Measurements from ENCODE around the gene MTERF4. TPM values are rescaled to one million over a fixed set of nuclear protein-coding genes. Genes with fewer than 3 reads are reported as not detected.

The MTERF4 gene
- polyA plus RNA-seq, 1 donor: 53.3 TPM

GRCh38 chr2:241074065-241074818 lies 27.8 kb downstream of the MTERF4 start:
- Histone ChIP-seq H3K27me3 (ENCODE audit: control insufficient read depth, insufficient read depth, low read length) (peaks cover 17% of the 10 kb centered on the region), H3K27ac (ENCODE audit: low read length) (no peak overlapping the region), H3K9me3 (ENCODE audit: control insufficient read depth, low read depth, low read length) (peaks cover 3% of the 10 kb centered on the region), H3K36me3 (ENCODE audit: control insufficient read depth, insufficient read depth, low read length) (peaks cover 13% of the 10 kb centered on the region), H3K4me1 (ENCODE audit: control insufficient read depth, insufficient read depth, low read length) (no peaks in the 10 kb centered on the region), H3K4me3 (ENCODE audit: low read length) (no peak overlapping the region)
- WGBS (ENCODE audit: insufficient coverage, low lambda C conversion rate): 100% methylated on average over 1 of the region's 16 CpGs
- DNase-seq: no peak

GRCh38 chr2:241073166-241074064 lies 28.7 kb downstream of the MTERF4 start:
- Histone ChIP-seq H3K27me3 (ENCODE audit: control insufficient read depth, insufficient read depth, low read length) (peaks cover 22% of the 10 kb centered on the region), H3K4me1 (ENCODE audit: control insufficient read depth, insufficient read depth, low read length) (no peaks in the 10 kb centered on the region), H3K27ac (ENCODE audit: low read length) (no peak overlapping the region), H3K9me3 (ENCODE audit: control insufficient read depth, low read depth, low read length) (peaks cover 3% of the 10 kb centered on the region), H3K4me3 (ENCODE audit: low read length) (no peak overlapping the region), H3K36me3 (ENCODE audit: control insufficient read depth, insufficient read depth, low read length) (peaks cover 13% of the 10 kb centered on the region)
- no CpG with 5 or more reads among the region's 25 CpGs for WGBS (ENCODE audit: insufficient coverage, low lambda C conversion rate)
- DNase-seq: no peak

DNA sequence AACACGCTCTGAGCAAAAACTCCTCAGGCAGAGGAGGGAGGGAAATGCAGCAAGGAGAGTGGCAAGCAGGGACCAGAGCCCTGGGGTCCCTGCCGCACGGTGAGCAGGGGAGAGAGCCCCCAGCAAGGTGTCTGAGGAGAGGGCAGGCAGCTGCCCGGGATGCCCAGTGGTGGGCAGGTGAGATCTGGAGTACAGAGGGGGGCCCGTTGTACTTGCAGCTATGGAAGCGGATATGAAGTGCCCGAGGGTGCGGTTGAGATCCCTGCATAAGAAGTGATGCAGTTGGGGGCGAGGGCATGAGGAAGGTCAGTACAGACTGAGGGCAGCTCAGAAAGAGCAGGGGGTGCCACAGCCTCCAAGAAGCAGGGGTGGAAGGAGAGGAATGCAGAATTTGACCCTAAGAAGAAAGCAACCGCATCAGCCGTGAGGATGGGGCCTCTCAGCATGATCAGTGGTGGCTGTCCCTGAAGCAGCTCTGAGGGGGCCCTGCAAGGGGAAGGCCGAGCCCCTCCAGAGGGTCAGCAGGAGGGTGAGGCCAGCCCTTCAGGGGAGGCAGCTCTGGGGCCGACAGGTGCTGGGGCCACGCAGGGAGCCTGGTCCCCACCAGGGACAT lies 29.4 kb downstream of the MTERF4 start:
- Histone ChIP-seq H3K27me3 (ENCODE audit: control insufficient read depth, insufficient read depth, low read length) (peaks cover 22% of the 10 kb centered on the region), H3K4me3 (ENCODE audit: low read length) (no peak overlapping the region), H3K9me3 (ENCODE audit: control insufficient read depth, low read depth, low read length) (no peaks in the 10 kb centered on the region), H3K36me3 (ENCODE audit: control insufficient read depth, insufficient read depth, low read length) (peaks cover 13% of the 10 kb centered on the region), H3K27ac (ENCODE audit: low read length) (no peak overlapping the region), H3K4me1 (ENCODE audit: control insufficient read depth, insufficient read depth, low read length) (no peaks in the 10 kb centered on the region)
- no CpG with 5 or more reads among the region's 14 CpGs for WGBS (ENCODE audit: insufficient coverage, low lambda C conversion rate)
- no peak for DNase-seq

DNA sequence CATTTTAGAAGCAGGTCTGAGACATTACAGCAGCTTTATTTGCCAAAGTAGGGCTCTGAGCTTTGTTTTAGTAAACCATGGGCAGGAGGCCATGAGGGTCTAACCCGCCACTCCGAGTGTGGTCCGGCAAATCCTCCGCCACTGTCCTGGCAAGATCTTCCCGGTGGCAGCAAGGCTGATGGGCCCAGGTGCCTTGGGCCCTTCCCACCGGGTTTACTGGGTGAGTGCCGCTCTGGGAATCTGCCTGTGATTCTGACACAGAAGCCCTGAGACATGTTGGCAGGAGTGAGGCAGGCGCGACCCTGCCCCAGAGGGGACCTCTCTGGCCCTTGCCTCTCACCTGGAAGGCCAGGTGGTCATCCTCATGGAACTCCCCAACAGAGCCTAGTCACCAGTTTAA lies 29.9 kb downstream of the MTERF4 start:
- no peaks in the 10 kb centered on the region for H3K4me1 ChIP-seq (ENCODE audit: control insufficient read depth, insufficient read depth, low read length)
- H3K4me3 ChIP-seq (ENCODE audit: low read length): no peak overlapping the region
- H3K9me3 ChIP-seq (ENCODE audit: control insufficient read depth, low read depth, low read length): no peaks in the 10 kb centered on the region
- no peak overlapping the region for H3K27ac ChIP-seq (ENCODE audit: low read length)
- H3K36me3 ChIP-seq (ENCODE audit: control insufficient read depth, insufficient read depth, low read length): peaks cover 13% of the 10 kb centered on the region
- H3K27me3 ChIP-seq (ENCODE audit: control insufficient read depth, insufficient read depth, low read length): peaks cover 22% of the 10 kb centered on the region
- WGBS (ENCODE audit: insufficient coverage, low lambda C conversion rate): no CpG with 5 or more reads among the region's 9 CpGs
- DNase-seq: no peak

GRCh38 chr2:241071677-241072111 lies 30.4 kb downstream of the MTERF4 start:
- peaks cover 22% of the 10 kb centered on the region for H3K27me3 ChIP-seq (ENCODE audit: control insufficient read depth, insufficient read depth, low read length)
- no peak overlapping the region for H3K27ac ChIP-seq (ENCODE audit: low read length)
- DNase-seq: no peak
- no peak overlapping the region for H3K4me3 ChIP-seq (ENCODE audit: low read length)
- no peaks in the 10 kb centered on the region for H3K9me3 ChIP-seq (ENCODE audit: control insufficient read depth, low read depth, low read length)
- H3K36me3 ChIP-seq (ENCODE audit: control insufficient read depth, insufficient read depth, low read length): peaks cover 13% of the 10 kb centered on the region
- WGBS (ENCODE audit: insufficient coverage, low lambda C conversion rate): no CpG with 5 or more reads among the region's 25 CpGs
- no peaks in the 10 kb centered on the region for H3K4me1 ChIP-seq (ENCODE audit: control insufficient read depth, insufficient read depth, low read length)

- no CpG with 5 or more reads among the region's 31 CpGs for WGBS (ENCODE audit: insufficient coverage, low lambda C conversion rate)
- H3K27me3 ChIP-seq (ENCODE audit: control insufficient read depth, insufficient read depth, low read length): peaks cover 22% of the 10 kb centered on the region
- H3K4me3 ChIP-seq (ENCODE audit: low read length): no peak overlapping the region
- no peak for DNase-seq
- no peak overlapping the region for H3K27ac ChIP-seq (ENCODE audit: low read length)
- peaks cover 13% of the 10 kb centered on the region for H3K36me3 ChIP-seq (ENCODE audit: control insufficient read depth, insufficient read depth, low read length)
- no peaks in the 10 kb centered on the region for H3K4me1 ChIP-seq (ENCODE audit: control insufficient read depth, insufficient read depth, low read length)
- H3K9me3 ChIP-seq (ENCODE audit: control insufficient read depth, low read depth, low read length): no peaks in the 10 kb centered on the region
These were observed 31.0 kb downstream of the MTERF4 start for GRCh38 chr2:241070811-241071676.

- no peaks in the 10 kb centered on the region for H3K9me3 ChIP-seq (ENCODE audit: control insufficient read depth, low read depth, low read length)
- H3K27me3 ChIP-seq (ENCODE audit: control insufficient read depth, insufficient read depth, low read length): peaks cover 22% of the 10 kb centered on the region
- no peaks in the 10 kb centered on the region for H3K4me1 ChIP-seq (ENCODE audit: control insufficient read depth, insufficient read depth, low read length)
- DNase-seq: no peak
- no peak overlapping the region for H3K4me3 ChIP-seq (ENCODE audit: low read length)
- no CpG with 5 or more reads among the region's 13 CpGs for WGBS (ENCODE audit: insufficient coverage, low lambda C conversion rate)
- no peak overlapping the region for H3K27ac ChIP-seq (ENCODE audit: low read length)
- H3K36me3 ChIP-seq (ENCODE audit: control insufficient read depth, insufficient read depth, low read length): peaks cover 12% of the 10 kb centered on the region
These were observed 31.7 kb downstream of the MTERF4 start for GRCh38 chr2:241070361-241070760.

- DNase-seq: no peak
- Histone ChIP-seq H3K4me1 (ENCODE audit: control insufficient read depth, insufficient read depth, low read length) (no peaks in the 10 kb centered on the region), H3K9me3 (ENCODE audit: control insufficient read depth, low read depth, low read length) (no peaks in the 10 kb centered on the region), H3K27me3 (ENCODE audit: control insufficient read depth, insufficient read depth, low read length) (peaks cover 22% of the 10 kb centered on the region), H3K27ac (ENCODE audit: low read length) (no peak overlapping the region), H3K4me3 (ENCODE audit: low read length) (no peak overlapping the region), H3K36me3 (ENCODE audit: control insufficient read depth, insufficient read depth, low read length) (peaks cover 7% of the 10 kb centered on the region)
- no CpG with 5 or more reads among the region's 26 CpGs for WGBS (ENCODE audit: insufficient coverage, low lambda C conversion rate)
These were observed 32.2 kb downstream of the MTERF4 start for GRCh38 chr2:241069821-241070281.

DNA sequence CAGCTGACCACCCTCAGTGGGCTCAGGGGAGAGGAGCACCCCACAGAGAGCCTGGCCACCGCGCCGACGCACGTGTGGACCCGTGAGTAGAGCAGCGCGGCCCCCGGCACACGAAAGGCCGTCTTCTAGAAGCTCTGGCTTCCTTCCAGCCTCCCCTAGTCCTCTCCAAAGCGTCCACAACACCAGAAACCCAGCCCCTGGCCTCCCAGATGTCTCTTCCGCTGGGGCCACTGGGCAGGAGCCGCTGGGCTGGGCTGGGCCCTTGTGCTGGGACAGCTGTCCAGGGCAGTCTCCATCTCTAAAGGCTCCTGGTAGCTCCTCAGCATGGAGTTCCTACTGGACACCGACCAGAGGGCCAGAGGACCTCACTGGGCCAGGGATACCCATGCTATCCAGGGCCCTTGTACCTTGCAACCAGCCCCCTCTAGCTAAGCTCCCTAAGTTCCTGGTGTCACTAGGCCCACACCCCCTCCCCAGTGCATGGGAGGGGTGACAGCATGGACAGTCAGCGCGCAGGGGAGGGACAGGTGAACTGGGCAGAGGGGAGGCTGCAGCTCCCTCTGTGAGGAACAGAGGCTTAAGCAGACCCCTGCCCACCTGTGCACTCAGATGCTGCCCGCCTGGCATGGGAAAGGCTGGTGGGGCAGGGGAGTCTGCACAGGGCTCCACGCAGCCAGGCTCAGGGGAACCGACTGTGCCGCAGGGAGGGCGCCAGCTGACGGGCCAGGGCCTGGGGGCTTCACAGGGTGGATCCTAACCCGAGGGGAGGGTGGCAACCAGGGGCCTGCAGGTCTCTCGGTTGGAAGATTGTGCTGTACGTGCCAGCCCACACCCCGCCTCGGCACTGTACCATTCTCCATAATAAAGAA lies 32.9 kb downstream of the MTERF4 start:
- DNase-seq: no peak
- no CpG with 5 or more reads among the region's 28 CpGs for WGBS (ENCODE audit: insufficient coverage, low lambda C conversion rate)
- Histone ChIP-seq H3K4me3 (ENCODE audit: low read length) (no peak overlapping the region), H3K9me3 (ENCODE audit: control insufficient read depth, low read depth, low read length) (no peaks in the 10 kb centered on the region), H3K36me3 (ENCODE audit: control insufficient read depth, insufficient read depth, low read length) (peaks cover 3% of the 10 kb centered on the region), H3K4me1 (ENCODE audit: control insufficient read depth, insufficient read depth, low read length) (no peaks in the 10 kb centered on the region), H3K27me3 (ENCODE audit: control insufficient read depth, insufficient read depth, low read length) (peaks cover 22% of the 10 kb centered on the region), H3K27ac (ENCODE audit: low read length) (no peak overlapping the region)

Data from large intestine (tissue), 3 donors.